ENCODE results near the gene RELB.

DNA sequence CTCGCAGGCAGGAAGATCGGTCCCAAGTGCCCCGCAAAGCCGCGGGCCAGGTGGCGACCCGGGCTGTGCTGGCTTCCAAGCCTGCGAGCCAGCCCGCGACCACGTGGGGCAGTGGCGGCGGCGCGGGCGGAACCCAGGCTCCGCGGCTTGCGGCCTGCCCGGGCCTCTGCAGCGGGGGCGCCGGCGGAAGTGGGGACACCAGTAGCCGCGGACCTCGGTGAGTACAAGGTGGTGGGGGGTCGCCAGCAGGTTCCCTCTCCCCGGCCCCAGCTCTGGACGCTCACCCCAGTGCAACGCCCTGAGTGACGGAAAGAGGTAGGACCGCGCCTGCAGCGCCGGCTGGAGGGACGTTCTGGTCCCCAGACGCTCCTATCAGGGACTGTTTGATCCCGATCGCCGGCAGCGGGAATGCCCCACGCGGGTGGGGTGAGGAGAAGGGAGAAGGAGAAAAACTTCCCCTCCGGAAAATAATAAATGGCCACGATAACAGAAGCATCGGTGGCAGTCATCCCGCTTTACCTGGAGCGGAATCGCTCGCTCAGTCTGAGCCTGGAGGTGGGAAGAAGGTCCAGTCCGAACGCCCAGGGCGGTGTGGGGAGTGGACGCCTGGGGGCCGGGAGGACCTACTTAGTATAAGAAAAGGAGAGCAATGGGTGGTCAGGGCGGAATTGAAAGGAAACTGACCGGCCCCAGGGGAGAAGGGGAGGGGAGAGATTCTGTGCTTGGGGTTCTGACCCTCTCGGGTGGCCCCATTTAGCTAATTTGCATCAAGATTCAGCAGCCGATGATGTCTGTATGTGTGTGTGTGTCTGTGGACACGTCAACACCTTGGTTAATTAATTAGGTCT, 78.0 kb downstream of the RELB start, which contains the start of gene GEMIN7:
- TF ChIP-seq POLR2AphosphoS5 (IDR thresholded peaks at IDR 0.05; ENCODE audit: insufficient read depth, low read depth, low read length) = peak; percentile 70
- TF ChIP-seq, protein P1, sequence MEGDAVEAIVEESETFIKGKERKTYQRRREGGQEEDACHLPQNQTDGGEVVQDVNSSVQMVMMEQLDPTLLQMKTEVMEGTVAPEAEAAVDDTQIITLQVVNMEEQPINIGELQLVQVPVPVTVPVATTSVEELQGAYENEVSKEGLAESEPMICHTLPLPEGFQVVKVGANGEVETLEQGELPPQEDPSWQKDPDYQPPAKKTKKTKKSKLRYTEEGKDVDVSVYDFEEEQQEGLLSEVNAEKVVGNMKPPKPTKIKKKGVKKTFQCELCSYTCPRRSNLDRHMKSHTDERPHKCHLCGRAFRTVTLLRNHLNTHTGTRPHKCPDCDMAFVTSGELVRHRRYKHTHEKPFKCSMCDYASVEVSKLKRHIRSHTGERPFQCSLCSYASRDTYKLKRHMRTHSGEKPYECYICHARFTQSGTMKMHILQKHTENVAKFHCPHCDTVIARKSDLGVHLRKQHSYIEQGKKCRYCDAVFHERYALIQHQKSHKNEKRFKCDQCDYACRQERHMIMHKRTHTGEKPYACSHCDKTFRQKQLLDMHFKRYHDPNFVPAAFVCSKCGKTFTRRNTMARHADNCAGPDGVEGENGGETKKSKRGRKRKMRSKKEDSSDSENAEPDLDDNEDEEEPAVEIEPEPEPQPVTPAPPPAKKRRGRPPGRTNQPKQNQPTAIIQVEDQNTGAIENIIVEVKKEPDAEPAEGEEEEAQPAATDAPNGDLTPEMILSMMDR (IDR thresholded peaks at IDR 0.05; ENCODE audit: extremely low read depth in 1 of 2, insufficient read depth in 1 of 2, low read depth in 1 of 2, low read length in 2 of 2) = peak in 1 of 2 donors; percentile 6
- TF ChIP-seq, protein P2, sequence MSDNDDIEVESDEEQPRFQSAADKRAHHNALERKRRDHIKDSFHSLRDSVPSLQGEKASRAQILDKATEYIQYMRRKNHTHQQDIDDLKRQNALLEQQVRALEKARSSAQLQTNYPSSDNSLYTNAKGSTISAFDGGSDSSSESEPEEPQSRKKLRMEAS (IDR thresholded peaks at IDR 0.05; ENCODE audit: insufficient read depth, insufficient read length) = peak; percentile 89
- no peak for TF ChIP-seq POLR2A (IDR thresholded peaks at IDR 0.05; ENCODE audit: low read depth, low read length)
- no peak for TF ChIP-seq GATA2 (IDR thresholded peaks at IDR 0.05; ENCODE audit: insufficient read depth, insufficient read length, low read depth, low read length)
